ENCODE data around the gene UAP1L1.
"Not testable (repeated sequence)": the region's sequence is repeated elsewhere in the genome, so short reads cannot be mapped to it uniquely, and the experiment has no call there.

UAP1L1 gene

DNA sequence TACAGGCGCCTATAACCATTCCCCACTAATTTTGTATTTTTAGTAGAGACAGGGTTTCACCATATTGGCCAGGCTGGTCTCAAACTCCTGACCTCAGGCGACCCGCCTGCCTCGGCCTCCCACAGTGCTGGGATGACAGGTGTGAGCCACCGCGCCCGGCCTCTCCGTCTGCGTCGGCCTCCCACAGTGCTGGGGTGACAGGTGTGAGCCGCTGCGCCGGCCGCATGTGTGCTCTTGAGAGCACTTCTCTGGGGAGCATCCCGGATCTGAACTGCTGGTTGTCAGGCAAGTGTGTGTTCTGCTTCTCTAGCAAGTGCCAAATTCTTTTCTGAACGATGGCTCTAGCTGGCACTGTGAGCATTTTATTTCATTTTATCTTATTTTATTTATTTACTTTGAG, 19.8 kb upstream of the UAP1L1 start:
- no peak for DNase-seq

DNA sequence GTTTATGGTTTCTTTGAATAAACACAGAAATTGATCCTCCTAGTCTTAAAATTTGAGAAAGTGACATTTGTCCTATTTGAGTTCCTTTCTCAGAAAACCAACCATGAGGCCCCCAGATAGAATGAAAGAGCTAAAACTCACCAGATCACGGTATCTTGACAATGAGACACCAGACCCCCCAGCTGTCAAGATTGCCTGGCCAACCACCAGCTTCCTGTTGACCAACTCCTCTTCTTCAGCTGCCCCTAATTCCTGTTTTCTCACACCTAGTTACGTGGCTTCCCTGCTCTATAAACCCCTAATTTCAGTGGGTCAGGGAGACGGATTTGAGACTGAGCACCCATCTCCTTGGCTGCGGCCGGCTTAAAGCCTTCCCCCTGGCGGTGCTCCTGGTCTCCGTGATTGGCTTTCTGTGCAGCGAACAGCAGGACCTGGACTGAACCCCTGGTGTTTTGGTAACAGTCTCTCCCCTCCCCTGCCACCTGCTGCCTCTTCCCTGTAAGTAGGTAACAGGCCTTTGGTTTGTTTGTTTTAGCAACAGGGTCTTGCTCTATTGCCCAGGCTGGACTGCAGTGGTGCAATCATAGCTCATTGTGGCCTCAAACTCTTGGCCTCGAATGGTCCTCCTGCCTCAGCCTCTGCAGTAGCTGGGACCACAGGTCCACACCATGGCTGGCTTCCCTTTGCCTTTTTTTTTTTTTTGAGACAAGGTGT, 18.6 kb upstream of the UAP1L1 start:
- no peak for DNase-seq

DNA sequence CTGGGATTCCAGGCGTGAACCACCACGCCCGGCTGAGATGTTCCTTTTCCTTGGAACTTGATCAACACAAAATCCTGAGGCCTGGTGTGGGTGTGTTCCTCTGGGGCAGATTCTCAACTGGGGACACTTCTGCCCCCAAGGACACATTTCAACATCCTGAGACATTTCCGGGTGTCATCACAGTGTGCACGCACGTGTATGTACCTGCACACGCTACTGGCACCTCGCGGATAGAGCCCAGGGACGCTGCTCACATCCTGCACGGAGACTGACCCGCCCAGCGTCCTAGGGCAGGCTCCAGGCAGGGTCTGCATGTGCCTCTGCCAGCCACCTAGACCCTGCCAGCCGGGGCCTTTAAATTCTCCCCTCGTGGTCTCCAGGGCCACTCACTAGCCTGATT, 14.9 kb upstream of the UAP1L1 start:
- DNase-seq: no peak

DNA sequence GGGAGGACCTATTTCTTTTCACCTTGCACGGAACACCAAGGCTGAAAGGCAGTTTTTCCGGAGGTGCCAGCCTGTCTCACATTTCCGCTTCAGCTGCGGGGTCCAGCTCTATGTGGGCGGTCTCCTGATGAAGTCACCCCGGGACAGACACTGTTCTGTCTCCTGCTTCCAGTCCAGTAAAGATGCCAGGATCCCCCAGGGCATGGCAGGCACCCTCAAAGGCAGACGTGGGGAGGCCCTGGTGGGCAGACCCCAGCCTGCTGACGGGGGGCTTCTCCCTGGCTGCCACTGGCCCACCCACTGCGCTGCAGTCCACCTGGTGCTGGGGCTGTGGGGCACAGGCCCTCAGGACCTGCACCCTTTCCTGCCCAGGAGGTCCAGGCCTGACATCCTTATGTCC, 14.5 kb upstream of the UAP1L1 start:
- not testable (repeated sequence) for DNase-seq

DNA sequence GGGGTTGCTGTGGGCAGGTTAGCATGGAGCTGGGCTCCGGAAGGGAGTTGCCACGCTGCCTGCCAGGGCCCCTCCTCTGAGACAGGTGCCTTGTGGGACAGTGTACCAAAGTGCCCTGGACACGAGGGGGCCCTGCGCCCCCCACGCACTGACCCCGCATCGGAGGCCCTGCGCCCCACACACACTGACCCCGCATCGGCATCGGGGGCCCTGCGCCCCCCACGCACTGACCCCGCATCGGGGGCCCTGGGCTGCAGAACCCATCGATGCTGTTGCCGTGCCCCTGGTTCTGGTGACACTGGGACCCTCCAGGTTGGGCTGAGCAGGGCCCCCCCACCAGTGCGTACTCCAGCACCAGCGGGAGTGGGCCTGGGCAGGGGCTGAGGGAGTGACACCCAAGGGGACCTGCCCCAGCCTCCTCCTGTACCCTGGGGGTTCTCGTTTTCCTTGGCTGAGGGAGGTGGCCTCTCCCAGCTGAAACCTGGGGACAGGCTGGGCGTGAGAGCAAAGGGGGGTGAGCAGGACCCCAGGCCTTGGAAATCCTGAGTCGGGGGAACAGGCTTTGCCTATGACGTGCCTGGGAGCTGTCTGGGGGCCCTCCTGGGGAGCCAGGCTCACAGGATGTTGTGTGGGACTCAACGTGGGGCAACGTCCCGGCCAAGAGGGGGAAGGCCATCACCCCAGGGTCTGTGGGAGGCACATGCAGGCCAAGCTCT, 13.8 kb upstream of the UAP1L1 start:
- DNase-seq: no peak

DNA sequence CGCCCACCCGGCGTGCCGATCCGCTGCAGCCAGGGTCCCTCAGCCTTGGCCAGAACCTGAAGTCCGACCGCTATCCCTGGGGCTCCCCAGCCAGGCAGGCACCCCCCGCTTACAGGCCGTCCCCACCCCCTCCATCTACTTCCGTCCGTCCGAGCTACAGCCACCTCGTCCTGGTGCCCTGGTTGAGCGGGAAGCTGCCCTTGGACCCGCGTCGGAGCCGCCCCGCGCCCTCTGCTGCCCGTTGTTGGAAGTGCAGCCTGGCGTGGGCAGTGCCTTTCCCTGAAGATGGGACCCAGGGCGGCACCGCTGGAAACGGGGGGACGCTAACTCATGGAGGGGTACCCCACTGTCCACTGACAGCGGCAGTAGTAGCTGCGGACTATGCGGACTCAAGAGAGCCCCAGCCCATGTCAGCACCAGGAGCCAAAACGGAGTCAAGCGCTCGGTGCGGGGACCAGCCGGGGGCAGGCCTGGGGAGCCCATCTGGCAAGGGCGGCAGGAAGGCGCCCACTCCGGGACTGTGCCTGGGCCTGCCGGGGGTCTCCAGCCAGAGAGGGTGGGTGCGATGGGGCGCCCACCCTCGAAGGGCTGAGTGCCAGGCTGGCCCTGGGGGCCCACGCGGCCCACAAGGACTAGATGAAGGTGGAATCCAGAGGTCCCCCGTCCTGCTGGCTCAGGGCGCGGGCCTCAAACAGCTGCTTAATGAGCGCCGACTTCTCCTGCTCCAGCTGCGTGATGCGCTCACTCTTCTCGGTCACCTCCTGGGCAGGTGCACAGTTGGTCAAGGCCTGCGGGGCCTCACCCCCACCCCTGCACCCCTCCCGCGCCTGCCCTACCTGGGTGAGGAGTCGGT, 13.1 kb upstream of the UAP1L1 start:
- peak; percentile 60 for DNase-seq

DNA sequence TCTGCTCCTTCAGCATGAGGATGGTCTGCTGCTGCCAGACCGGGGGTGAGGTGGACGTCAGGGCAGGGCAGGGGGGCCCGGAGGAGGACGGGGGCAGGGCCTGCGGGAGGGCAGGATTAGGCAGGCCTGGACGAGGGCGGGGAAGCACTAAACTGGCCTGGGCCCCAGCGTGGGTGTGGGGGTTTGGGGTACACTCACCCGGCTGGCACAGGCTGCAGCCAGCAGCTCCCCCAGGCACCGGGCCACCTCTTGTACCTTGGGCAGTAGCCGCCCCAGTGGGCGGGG, 12.5 kb upstream of the UAP1L1 start:
- no peak for DNase-seq

DNA sequence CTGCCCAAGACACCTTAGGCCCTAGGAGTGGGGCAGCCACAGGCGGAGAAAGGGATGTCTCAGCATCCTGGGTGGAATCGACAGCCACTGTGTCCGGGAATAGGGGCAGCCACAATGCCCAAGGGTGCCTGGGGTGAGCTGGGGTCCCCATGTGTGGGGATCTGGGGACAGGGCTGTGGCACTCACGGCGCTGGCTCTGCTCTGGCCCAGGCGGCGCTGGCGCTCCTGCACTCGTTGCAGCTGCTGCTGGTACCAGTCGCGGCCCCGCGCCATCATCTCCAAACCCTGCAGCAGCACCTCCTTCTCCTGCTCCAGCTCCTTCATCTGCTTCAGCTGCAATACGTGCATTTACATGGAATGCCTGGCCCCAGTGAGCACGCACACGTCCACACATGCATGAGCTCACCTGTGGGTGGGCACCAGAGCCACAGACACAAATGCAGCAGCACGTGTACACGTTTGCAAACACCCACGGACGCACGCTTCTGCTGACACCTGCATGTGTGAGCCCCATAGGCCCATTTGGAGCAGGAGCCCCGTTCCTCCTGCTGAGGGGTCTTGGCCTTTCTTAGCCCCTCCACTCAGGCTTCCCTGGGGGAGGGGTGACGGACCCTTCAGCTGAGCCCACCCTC, 11.9 kb upstream of the UAP1L1 start:
- DNase-seq: no peak

DNA sequence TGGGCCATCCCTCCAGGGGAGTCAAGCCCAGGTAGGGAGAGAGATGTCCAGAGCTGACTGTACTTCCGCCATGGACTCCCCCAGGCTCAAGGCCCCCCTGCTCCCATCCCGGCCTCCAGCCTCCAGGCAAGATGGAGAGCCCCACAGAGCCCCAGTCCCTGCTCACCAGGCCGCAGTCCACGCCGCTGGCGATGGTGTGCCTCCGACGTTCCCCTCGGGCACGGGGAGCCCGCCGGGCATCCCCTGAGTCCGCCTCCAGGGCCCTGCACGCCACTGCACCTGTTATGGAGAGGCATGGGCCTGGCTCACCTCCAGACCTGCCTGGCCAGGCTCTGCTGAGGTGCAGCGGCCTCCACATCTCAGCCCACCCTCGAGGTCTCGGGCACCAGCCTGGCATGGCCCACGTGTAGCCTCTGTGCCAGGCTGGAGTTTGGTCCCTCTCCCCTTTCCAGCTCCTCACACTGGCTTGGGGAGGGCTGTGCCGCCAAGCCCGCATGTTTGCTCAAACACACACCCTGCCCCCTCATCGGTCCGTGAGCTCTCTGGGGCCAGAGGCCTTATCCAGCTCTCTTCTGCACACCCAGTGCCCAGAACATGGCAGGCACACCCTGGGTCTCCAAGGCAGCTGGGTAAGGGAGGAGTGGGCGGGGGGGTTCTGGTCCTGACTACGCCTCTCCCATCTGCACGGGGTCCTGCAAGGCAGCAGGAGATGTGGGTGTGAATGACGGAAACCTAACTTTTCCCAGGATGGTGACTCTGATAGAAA, 11.0 kb upstream of the UAP1L1 start:
- no peak for DNase-seq

DNA sequence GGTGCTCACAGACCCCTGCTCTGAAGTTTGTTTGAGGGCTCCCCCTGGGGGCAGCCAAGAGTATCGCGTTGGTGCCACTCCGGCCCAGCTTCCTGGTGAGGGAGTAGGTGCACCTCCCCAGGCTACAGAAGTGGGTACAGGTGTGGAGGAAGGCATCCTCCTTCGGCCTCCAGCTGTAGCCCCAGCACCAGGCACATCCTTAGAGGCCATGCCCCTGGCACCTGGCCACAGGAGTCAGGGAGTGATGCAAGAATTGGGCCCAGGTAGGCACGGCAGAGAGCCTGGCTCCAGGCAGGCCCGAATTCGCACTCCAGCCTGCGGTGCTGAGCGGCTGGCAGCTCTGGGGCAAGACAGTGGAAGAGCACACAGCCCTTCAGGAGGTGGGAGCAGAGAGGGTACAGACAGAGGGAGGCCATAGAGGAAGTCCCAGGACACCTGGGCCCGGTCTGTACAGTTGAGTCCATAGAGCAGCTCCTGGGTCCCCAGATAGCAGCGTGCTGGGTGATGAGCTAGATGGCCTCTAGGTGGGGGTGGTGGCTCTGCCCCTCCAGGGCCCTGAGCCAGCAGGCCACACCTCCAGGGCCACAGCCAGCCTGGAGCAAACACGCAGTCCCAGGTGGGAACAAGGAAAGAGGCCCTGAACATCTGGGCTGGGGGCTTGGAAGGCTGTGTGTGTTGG, 9.3 kb upstream of the UAP1L1 start:
- DNase-seq: peak; percentile 92

DNA sequence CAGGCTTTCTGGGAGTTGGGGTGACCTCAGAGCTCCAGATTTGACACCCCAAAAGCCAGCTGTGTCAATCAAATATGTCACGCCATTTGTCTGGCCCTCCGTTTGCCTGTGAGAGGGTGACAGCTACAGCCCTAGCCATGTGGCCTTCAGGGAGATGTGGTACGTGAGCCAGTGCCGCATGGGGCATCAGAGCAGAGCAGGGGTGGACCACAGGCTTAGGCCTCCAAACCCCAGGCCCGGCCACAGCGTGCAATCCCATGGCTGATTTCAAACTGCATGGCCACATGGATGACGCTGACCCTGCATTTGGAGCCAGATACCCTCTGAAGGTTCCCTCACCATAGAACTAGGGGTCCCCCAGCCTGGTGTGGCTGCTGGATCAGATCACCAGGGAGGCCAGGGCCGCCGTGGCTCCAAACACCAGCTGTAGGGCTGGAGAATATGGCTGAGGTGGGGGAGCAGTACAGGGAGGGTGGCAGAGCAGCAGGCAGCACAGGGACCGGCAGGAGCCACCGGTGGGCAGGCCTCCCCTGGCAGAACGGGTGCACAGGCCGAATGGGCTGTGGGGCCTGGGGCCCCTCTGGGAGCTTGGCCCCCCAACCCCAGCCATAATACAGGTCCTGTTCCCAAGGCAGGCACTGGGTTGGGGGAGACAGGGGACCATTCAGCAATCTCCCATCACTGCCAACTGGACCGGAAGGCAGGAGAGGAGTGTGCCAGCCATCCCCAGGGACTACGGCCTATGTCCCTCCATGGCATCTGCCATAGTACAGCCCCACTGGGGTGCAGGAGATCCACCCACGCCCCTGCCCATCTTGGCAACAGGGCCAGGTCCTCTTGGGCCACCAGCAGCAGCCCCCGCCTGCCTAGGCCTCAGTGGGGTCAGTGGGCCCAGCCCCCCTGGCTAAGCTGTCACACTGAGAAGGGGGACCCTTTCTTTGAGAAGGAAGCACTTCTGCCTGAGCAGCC, 8.5 kb upstream of the UAP1L1 start:
- no peak for DNase-seq

DNA sequence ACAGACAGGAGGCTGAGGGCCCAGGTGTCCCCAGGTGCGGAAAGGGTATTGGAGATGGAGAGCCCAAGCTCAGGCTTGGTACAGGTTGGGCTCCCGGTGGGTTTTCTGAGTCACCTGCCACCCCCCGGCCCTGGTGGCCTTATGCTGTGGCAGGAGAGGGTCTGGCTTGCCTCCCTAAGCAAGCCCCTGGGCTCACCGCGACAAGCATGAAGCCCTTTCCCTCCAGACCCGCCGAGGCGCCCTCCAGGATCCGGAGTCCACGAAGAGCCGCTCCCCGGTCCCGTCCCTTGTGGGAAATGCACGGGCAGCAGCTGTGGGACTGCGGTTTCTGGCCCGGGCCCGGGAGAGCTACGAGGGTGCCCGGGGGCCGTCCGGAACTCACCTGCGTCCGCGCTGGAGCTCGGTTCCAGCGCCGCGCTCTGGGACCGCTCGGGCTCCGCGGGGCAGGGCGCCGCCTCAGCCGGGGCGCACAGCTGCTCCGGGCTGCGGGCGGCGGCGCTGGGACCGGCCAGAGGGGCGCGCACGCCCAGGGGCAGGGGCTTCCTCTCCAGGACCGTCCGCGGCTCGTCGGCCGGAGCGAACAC, 7.7 kb upstream of the UAP1L1 start:
- DNase-seq: no peak

DNA sequence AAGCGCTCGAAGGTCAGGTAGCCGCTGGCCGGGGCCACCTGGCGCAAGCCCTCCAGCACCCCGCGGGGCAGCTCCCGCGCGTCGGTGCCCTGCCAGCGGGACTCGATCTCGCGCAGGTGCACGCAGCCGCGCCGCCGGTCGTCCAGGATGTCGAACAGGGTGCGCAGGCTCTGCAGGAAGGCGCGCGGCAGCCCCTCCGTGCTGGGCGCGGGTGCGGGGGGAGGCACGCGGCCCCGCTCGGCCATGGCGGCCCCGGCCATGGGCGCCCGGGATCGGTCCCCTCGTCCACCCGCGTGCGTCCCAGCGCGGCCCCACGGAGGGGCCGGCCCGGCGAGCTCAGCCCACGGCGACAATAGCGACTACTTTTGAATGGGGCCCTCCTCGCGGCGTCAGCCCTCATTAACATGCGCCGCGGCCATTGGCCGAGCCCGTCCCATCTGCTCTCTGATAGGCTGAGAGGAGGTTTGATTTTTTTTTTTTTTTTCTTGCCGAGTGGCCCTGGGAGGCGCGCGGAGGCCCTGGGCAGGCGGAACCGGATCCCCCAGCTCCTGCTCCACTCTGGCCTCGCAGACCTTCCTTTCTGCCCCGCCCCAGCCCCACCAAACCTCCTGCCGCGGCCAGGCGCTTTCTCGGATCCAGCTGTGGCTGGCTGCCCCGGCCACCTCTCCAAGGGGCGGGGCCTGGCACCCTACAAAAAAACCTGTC, 7.0 kb upstream of the UAP1L1 start, which contains the start of gene SAPCD2:
Gene SAPCD2 (minus strand): TSS at position 357 of the 705 bp plus-strand sequence. CDS start 97 bp downstream, at position 260.
- peak; percentile 88 for DNase-seq

DNA sequence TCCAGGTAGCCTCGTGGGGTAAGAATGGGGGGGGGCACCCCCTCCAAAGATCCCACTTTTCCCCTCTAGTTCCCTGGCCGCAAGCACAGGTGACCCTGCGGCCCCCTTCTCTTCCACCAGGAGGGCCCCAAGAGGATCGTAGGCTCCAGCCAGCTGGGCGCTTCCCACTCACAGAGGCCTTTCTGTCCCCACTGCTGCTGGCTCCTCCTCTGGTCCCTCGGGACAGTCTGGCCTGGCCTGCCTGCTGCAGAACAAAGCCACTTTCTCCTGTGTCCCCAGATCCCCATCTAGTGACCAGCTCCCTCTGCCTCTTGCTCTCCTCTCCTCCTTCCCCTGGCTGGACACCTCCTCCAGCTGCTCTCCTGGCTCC, 6.4 kb upstream of the UAP1L1 start:
- no peak for DNase-seq

DNA sequence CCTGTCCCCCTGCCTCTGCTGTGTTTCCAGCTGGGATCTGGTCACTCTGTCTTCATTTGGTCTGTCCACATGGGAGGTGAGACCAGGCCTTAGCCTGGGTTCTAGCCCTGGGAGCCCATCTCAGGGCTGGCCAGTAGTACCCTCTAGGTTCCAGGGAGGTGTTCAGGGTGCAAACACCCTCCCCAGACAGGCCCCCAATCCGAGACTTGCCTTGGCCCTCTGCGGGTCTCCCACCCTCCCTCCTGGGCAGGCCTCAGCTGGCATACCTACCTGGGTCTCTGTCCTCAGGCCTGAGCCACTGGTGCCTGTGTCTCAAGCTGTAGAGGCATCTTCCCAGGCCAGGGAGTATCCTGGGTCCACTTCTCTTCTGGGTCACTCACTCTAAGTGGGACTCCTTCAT, 6.0 kb upstream of the UAP1L1 start:
- DNase-seq: no peak

DNA sequence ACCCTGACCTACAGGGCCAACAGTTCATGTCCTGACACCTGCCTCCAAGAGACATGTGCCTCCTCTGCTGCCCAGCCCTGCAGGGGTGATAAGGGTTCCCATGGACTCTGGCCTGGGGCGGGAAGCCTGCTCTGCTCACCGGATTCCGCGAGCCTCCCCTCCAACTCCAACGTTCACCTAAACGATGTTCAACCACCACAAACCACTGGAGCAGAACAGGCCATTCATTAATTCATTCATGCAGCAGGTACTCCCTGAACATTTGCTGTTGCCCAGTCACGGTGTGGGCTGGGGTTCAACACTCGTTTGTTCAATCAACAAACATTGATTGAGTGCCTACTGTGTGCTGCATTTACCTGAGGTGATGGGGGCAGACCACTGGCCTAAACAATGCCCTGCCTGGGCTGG, 3.3 kb upstream of the UAP1L1 start:
- DNase-seq: no peak

DNA sequence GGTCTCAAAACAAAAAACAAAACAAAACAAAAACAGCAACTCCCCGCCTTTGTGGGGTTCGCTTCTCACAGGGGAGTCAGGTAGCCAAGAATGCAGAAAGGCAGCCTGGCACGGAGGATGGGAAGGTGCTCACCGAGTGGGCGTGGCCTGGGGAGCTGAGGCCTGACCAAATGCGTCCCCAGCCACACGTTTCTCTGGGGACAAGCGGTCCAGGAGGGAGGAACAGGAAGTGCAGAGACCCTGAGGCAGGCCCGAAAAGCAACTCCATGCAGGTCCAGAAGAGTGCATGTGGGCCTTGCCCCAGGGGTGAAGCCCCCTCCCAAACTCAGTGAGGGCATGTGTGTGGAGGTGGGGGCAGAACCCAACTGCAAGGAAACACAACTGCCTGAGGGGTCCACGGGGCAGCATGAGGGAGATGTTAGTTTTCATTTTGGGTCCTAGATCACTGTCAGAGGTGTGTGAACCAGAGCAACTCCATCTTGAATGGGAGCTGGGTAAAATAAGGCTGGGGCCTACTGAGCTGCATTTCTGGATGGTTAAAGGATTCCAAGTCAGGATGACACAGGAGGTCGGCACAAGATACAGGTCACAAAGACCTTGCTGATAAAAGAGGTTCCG, 2.6 kb upstream of the UAP1L1 start:
- no peak for DNase-seq

DNA sequence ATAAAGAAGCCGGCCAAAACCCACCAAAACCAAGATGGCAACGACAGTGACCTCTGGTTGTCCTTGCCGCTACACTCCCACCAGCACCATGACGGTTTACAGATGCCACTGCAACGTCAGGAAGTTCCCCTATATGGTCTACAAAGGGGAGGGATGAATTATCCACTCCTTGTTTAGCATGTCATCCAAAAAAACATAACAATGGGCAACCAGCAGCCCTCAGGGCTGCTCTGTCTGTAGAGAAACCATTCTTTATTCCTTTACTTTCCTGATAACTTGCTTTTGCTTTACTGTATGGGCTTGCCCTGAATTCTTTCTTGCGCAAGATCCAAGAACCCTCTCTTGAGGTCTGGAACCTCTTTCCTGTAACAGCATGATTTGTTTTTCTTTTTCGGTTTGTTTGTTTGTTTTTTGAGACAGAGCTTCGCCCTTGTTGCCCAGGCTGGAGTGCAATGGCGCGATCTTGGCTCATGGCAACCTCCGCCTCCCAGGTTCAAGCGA, 2.0 kb upstream of the UAP1L1 start:
- DNase-seq: no peak

DNA sequence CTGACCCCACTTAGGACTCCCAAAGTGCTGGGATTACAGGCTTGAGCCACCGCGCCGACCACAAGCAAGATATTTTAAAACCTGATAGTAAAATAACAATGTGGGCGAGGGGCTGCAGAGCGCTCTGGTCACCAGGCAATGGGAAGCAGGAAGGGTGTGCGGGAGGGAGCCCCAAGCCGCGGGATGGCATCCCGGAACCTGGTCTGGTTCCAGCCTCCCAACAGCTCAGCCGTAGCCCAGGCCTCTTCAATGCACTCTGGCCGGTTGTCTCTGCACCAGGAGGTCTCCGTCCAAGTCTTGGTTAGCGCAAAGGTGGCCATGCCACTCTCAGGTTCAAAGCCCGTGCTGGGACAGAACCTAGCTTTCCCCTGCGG, 694 bp upstream of the UAP1L1 start:
- DNase-seq: no peak
